GM12878 (cell line): ENCODE results near the gene ITCH. TPM values are rescaled to one million over a fixed set of nuclear protein-coding genes. Genes with fewer than 3 reads are reported as not detected.

ENCODE experiments used
- ATAC-seq: fragments of 200-7000 bp; cut with Tn5 transposase; 3 replicates; pipeline ENCODE4 v1.9.1; 2020; ENCODE audit warnings: mild to moderate bottlenecking, moderate library complexity
- BruUV-seq: library from RNA; stranded (reverse); fragments of 400-500 nt; replicated peaks from 2 replicates; lab custom pipeline; 2021; lab: Mats Ljungman, UMichigan
- CTCF ChIA-PET: fragments of 300-600 bp; sonication (Branson Sonifier 250); formaldehyde crosslinking; extraction: SDS; loops from one replicate; lab custom pipeline; 2021; ENCODE audit warnings: inconsistent platforms; lab: Yijun Ruan, JAX
- POLR2A ChIA-PET: fragments of 350-600 bp; formaldehyde crosslinking; extraction: SDS; loops from one replicate; lab custom pipeline; 2021; ENCODE audit warnings: inconsistent platforms; lab: Charles Lee
- RAD21 ChIA-PET: fragments of 300-600 bp; sonication (Branson Sonifier 250); formaldehyde crosslinking; loops from one replicate; lab custom pipeline; 2023; ENCODE audit warnings: antibody characterized with exemption; ENCODE audit not compliant: unreplicated experiment; lab: Charles Lee
- SMC1A ChIA-PET: fragments of 300-600 bp; sonication (Branson Sonifier 250); formaldehyde crosslinking; loops from one replicate; lab custom pipeline; 2023; ENCODE audit not compliant: unreplicated experiment, uncharacterized antibody; lab: Charles Lee
- DNase-seq: peaks from one replicate; pipeline ENCODE4 v3.0.0-alpha.2; 2011; ENCODE audit warnings: low read depth, low spot score
- FAIRE-seq: peaks from 3 replicates; lab custom pipeline; 2011; peaks lifted over from hg19 to GRCh38; lab: Jason Lieb, UNC
- H2AFZ ChIP-seq: 2 replicates; pipeline ENCODE4 v1.6.0; 2011; ENCODE audit warnings: low read depth, low read length, control low read depth; ENCODE audit not compliant: control insufficient read depth
- H3K27ac ChIP-seq: 2 replicates; pipeline ENCODE4 v1.5.1; 2011; ENCODE audit warnings: control low read depth; ENCODE audit not compliant: control insufficient read depth, insufficient read depth
- H3K27me3 ChIP-seq, 2 experiments: replicated peaks in 1 of 2; 2 replicates each; pipeline versions ENCODE4 v1.6.0 to v1.6.1; 2011; ENCODE audit warnings: low read length in 1 of 2; ENCODE audit not compliant: control insufficient read depth in 2 of 2, insufficient read depth in 2 of 2
- H3K36me3 ChIP-seq, 2 experiments: 2 replicates each; pipeline ENCODE4 v1.5.1; 2011; ENCODE audit warnings: low read length in 1 of 2; ENCODE audit not compliant: control insufficient read depth in 2 of 2, insufficient read depth in 2 of 2
- H3K4me1 ChIP-seq: 2 replicates; pipeline ENCODE4 v1.6.1; 2011; ENCODE audit warnings: mild to moderate bottlenecking, low read length, moderate library complexity, mixed read lengths; ENCODE audit not compliant: control insufficient read depth, insufficient read depth
- H3K4me2 ChIP-seq: 2 replicates; pipeline ENCODE4 v1.6.0; 2011; ENCODE audit warnings: control low read depth; ENCODE audit not compliant: control insufficient read depth, insufficient read depth
- H3K4me3 ChIP-seq: fragments of 200-600 bp; sonication (generic); 2 replicates; pipeline ENCODE4 v1.5.1; 2016
- H3K79me2 ChIP-seq: 2 replicates; pipeline ENCODE4 v1.6.0; 2011; ENCODE audit warnings: low read length; ENCODE audit not compliant: control insufficient read depth, insufficient read depth
- H3K9ac ChIP-seq: 2 replicates; pipeline ENCODE4 v1.8.0; 2011; ENCODE audit warnings: low read length, control low read depth, mixed read lengths; ENCODE audit not compliant: control insufficient read depth, insufficient read depth
- H3K9me3 ChIP-seq: replicated peaks from 3 replicates; pipeline ENCODE4 v1.5.1; 2011; ENCODE audit warnings: mild to moderate bottlenecking, low read length; ENCODE audit not compliant: control insufficient read depth, insufficient read depth
- H4K20me1 ChIP-seq: 2 replicates; pipeline ENCODE4 v1.6.0; 2011; ENCODE audit not compliant: control insufficient read depth, insufficient read depth
- BMI1 ChIP-seq: fragments of 450-650 bp; IDR thresholded peaks from 2 replicates; pipeline ENCODE4 v1.6.1; 2016; ENCODE audit warnings: mild to moderate bottlenecking, moderate library complexity, borderline replicate concordance
- WGBS: methylation state at CpG from one replicate; pipeline ENCODE4 v1.1.6; 2016; ENCODE audit warnings: low lambda C conversion rate; ENCODE audit not compliant: insufficient replicate concordance, insufficient coverage; ENCODE audit errors: missing lambda C conversion rate; 5-methylcytosine and 5-hydroxymethylcytosine counted together
- in situ Hi-C: fragments of 300-500 bp; cut with MboI; formaldehyde crosslinking; loops from 9 replicates; pipeline ENCODE4 v1.14.3; 2018; ENCODE audit warnings: mixed read lengths
- intact Hi-C: fragments of 100-400 bp; cut with micrococcal nuclease; formaldehyde crosslinking; loops from one replicate; pipeline ENCODE4 v1.14.2; 2022; ENCODE audit not compliant: unreplicated experiment
- polyA plus RNA-seq, 11 experiments: library from polyadenylated mRNA; depleted of rRNA in 4 of 11; unstranded in 6 of 11; stranded (reverse) in 5 of 11; fragments of >200 nt; fragmentation: Nextera tagmentation in 4 of 11; fragmentation: Illumina TruSeq in 1 of 11; extraction: Ambion mirVana in 4 of 11; extraction: Trizol in 1 of 11; gene quantifications; 1 replicate in 1 of 11; 2 replicates in 10 of 11; pipeline versions ENCODE4 v1.2.1 to v1.2.3, GENCODE V29; 2011 to 2016; ENCODE audit warnings: inconsistent platforms in 2 of 11, missing spikeins in 2 of 11, low read depth in 1 of 11
- total RNA-seq, 4 experiments: library from RNA; depleted of rRNA in 3 of 4; stranded (reverse); fragments of >200 nt in 3 of 4; fragmentation: Illumina TruSeq in 1 of 4; extraction: Trizol in 1 of 4; gene quantifications; 2 replicates each; pipeline versions ENCODE4 v1.2.1 to v1.2.3, GENCODE V29; 2013 to 2021
- TF ChIP-seq, protein P1 (sequence below): IDR thresholded peaks from 2 replicates; pipeline ENCODE4 v1.6.1; 2011; ENCODE audit warnings: borderline replicate concordance, low read depth, mild to moderate bottlenecking, moderate library complexity, low read length; ENCODE audit not compliant: insufficient read depth, poor library complexity, severe bottlenecking

The ITCH gene
- total and polyA plus RNA-seq, 10 of the 15 experiments (the other 5 are each of a cell fraction or from before 2014, with no cell fraction given), result 7.5 to 46.1 (median 21.5) TPM

DNA sequence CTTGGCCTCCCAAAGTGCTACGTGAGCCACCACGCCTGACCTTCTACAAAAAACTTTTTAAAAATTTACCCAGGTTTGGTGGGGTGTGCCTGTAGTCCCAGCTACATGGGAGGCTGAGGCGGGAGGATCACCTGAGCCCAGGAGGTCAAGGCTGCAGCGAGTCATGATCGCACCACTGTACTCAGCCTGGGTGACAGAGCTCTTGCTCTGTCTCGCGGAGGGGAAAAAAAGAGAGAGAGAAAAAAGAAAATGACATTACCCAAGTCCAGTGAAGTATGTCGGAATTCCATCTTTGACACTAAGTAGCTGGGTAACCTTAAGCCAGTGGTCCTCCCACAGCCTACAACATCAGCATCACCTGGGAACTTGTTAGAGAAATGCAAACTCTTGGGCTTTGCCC is 176.7 kb downstream of the ITCH start:
- BruUV-seq, result no TSS peak
- H3K4me3 ChIP-seq, result no peak overlapping the region
- H3K4me2 ChIP-seq, result no peak overlapping the region
- ATAC-seq (no peak), DNase-seq (no peak), FAIRE-seq (no peak)
- H3K9me3 ChIP-seq, result no peaks in the 10 kb centered on the region
- intact Hi-C loops, result loop anchor here (5.0 kb wide), 1 partner anchor 228 kb away; no protein-coding TSS in a partner anchor
- 96% methylated on average over 8 of the region's 8 CpGs for WGBS
- no peak for TF ChIP-seq BMI1
- TF ChIP-seq, protein P1, sequence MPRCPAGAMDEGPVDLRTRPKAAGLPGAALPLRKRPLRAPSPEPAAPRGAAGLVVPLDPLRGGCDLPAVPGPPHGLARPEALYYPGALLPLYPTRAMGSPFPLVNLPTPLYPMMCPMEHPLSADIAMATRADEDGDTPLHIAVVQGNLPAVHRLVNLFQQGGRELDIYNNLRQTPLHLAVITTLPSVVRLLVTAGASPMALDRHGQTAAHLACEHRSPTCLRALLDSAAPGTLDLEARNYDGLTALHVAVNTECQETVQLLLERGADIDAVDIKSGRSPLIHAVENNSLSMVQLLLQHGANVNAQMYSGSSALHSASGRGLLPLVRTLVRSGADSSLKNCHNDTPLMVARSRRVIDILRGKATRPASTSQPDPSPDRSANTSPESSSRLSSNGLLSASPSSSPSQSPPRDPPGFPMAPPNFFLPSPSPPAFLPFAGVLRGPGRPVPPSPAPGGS, result peak; percentile 51
- peaks cover 13 to 23% of the 10 kb centered on the region in 2 experiments; a peak in 3 of 4 replicates for H3K36me3 ChIP-seq
- H3K27me3 ChIP-seq, result no peaks in the 10 kb centered on the region
- no peak overlapping the region for H3K9ac ChIP-seq
- in situ Hi-C loops, result loop anchor here (5.0 kb wide), 1 partner anchor 228 kb away; no protein-coding TSS in a partner anchor
- H3K79me2 ChIP-seq, result no peaks in the 10 kb centered on the region
- RAD21 ChIA-PET, result interaction anchor here (1.5 to 5.7 kb wide), 4 partner anchors 22 to 230 kb away, joined by 5 to 21 read pairs (median 7); no protein-coding TSS in a partner anchor
- CTCF ChIA-PET, result interaction anchor here (0.6 to 5.7 kb wide), 13 partner anchors 9 to 235 kb away, joined by 3 to 93 read pairs (median 4); partner anchors contain the start of genes DYNLRB1 and TP53INP2
- POLR2A ChIA-PET, result no interaction called here
- H4K20me1 ChIP-seq, result no peaks in the 10 kb centered on the region
- no peak overlapping the region for H2AFZ ChIP-seq
- H3K27ac ChIP-seq, result no peak overlapping the region
- SMC1A ChIA-PET, result interaction anchor here (0.7 to 5.7 kb wide), 7 partner anchors 9 to 229 kb away, joined by 3 to 50 read pairs (median 3); partner anchors contain the start of gene TP53INP2
- H3K4me1 ChIP-seq, result peaks cover 4% of the 10 kb centered on the region; the same call in 1 of the 2 replicates
